Measurements from ENCODE around the gene WDR75. TPM values are rescaled to one million over a fixed set of nuclear protein-coding genes. Genes with fewer than 3 reads are reported as not detected.

Gene WDR75
- total RNA-seq, 3 donors from 2014 or later (not counting 1 experiment from before 2014, with no cell fraction given): 31.4 to 38.5 (median 32.3) TPM

GRCh38 chr2:189465076-189465475 lies 23.8 kb downstream of the WDR75 start:
- 73% methylated on average over 1 of the region's 1 CpG for WGBS (ENCODE audit: insufficient coverage)
- no peak overlapping the region for H3K4me3 Mint-ChIP-seq
- no peak for DNase-seq
- H3K27ac ChIP-seq (ENCODE audit: low read length): no peak overlapping the region
- no peak overlapping the region for H3K27ac Mint-ChIP-seq
- H3K36me3 ChIP-seq (ENCODE audit: control insufficient read depth, insufficient read depth, low read length): peaks cover 96% of the 10 kb centered on the region
- no peak overlapping the region for H3K4me3 ChIP-seq (ENCODE audit: low read length)
- ATAC-seq: no peak
- no peaks in the 10 kb centered on the region for H3K9me3 ChIP-seq (ENCODE audit: control insufficient read depth, insufficient read depth, low read length)
- no peaks in the 10 kb centered on the region for H3K4me1 ChIP-seq (ENCODE audit: control insufficient read depth, insufficient read depth, low read length)
- no peaks in the 10 kb centered on the region for H3K9me3 Mint-ChIP-seq
- intact Hi-C loops (cut with micrococcal nuclease): no loop called here
- H3K36me3 Mint-ChIP-seq: peaks cover 56% of the 10 kb centered on the region
- H3K27me3 Mint-ChIP-seq (ENCODE audit: low read depth in 2 of 2): no peaks in the 10 kb centered on the region
- H3K4me1 Mint-ChIP-seq: no peaks in the 10 kb centered on the region
- TF ChIP-seq CTCF (IDR thresholded peaks at IDR 0.05): no peak
- no peaks in the 10 kb centered on the region for H3K27me3 ChIP-seq (ENCODE audit: control insufficient read depth, insufficient read depth, low read length)

- no peak overlapping the region for H3K27ac Mint-ChIP-seq
- no peaks in the 10 kb centered on the region for H3K27me3 ChIP-seq (ENCODE audit: control insufficient read depth, insufficient read depth, low read length)
- 94% methylated on average over 3 of the region's 3 CpGs for WGBS (ENCODE audit: insufficient coverage)
- no peak overlapping the region for H3K4me3 Mint-ChIP-seq
- H3K36me3 Mint-ChIP-seq: peaks cover 59% of the 10 kb centered on the region
- no peak overlapping the region for H3K27ac ChIP-seq (ENCODE audit: low read length)
- H3K9me3 Mint-ChIP-seq: no peaks in the 10 kb centered on the region
- no peak for DNase-seq
- TF ChIP-seq CTCF (IDR thresholded peaks at IDR 0.05): no peak
- intact Hi-C loops (cut with micrococcal nuclease): no loop called here
- no peaks in the 10 kb centered on the region for H3K9me3 ChIP-seq (ENCODE audit: control insufficient read depth, insufficient read depth, low read length)
- no peaks in the 10 kb centered on the region for H3K4me1 Mint-ChIP-seq
- ATAC-seq: no peak
- no peak overlapping the region for H3K4me3 ChIP-seq (ENCODE audit: low read length)
- H3K4me1 ChIP-seq (ENCODE audit: control insufficient read depth, insufficient read depth, low read length): no peaks in the 10 kb centered on the region
- H3K27me3 Mint-ChIP-seq (ENCODE audit: low read depth in 2 of 2): no peaks in the 10 kb centered on the region
- peaks cover 95% of the 10 kb centered on the region for H3K36me3 ChIP-seq (ENCODE audit: control insufficient read depth, insufficient read depth, low read length)
Measured at GRCh38 chr2:189465478-189465877, 24.2 kb downstream of the WDR75 start.

DNA sequence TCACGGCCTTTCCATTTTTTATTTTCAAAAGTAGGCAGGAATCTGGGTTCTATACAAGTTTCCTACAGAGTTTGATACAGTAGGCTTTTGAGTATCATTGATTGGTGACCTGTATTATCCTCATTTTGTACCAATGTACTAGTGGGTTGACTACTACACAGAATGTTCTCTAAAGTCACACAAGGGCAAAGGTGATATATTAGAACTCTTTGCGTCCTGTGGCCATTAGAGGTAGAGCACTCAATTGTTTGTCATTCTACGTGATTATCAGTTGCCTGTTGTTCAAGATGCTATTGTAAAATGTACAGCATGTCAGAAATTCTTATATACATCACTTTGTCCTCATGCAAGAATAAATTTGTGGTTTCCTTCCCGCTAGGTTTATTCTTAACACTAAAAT lies 24.8 kb downstream of the WDR75 start:
- H3K36me3 Mint-ChIP-seq: peaks cover 65% of the 10 kb centered on the region
- ATAC-seq: no peak
- H3K27ac ChIP-seq (ENCODE audit: low read length): no peak overlapping the region
- no peaks in the 10 kb centered on the region for H3K9me3 ChIP-seq (ENCODE audit: control insufficient read depth, insufficient read depth, low read length)
- no peak overlapping the region for H3K27ac Mint-ChIP-seq
- H3K4me1 Mint-ChIP-seq: no peaks in the 10 kb centered on the region
- no peak overlapping the region for H3K4me3 ChIP-seq (ENCODE audit: low read length)
- H3K36me3 ChIP-seq (ENCODE audit: control insufficient read depth, insufficient read depth, low read length): peaks cover 95% of the 10 kb centered on the region
- intact Hi-C loops (cut with micrococcal nuclease): no loop called here
- H3K9me3 Mint-ChIP-seq: no peaks in the 10 kb centered on the region
- WGBS (ENCODE audit: insufficient coverage): 98% methylated on average over 4 of the region's 4 CpGs
- H3K4me3 Mint-ChIP-seq: no peak overlapping the region
- H3K27me3 Mint-ChIP-seq (ENCODE audit: low read depth in 2 of 2): no peaks in the 10 kb centered on the region
- no peak for TF ChIP-seq CTCF (IDR thresholded peaks at IDR 0.05)
- no peaks in the 10 kb centered on the region for H3K4me1 ChIP-seq (ENCODE audit: control insufficient read depth, insufficient read depth, low read length)
- H3K27me3 ChIP-seq (ENCODE audit: control insufficient read depth, insufficient read depth, low read length): no peaks in the 10 kb centered on the region
- DNase-seq: no peak

- Mint-ChIP-seq H3K36me3 (peaks cover 65% of the 10 kb centered on the region), H3K9me3 (no peaks in the 10 kb centered on the region), H3K27ac (no peak overlapping the region), H3K4me1 (no peaks in the 10 kb centered on the region), H3K4me3 (no peak overlapping the region), H3K27me3 (ENCODE audit: low read depth in 2 of 2) (no peaks in the 10 kb centered on the region)
- no peaks in the 10 kb centered on the region for H3K9me3 ChIP-seq (ENCODE audit: control insufficient read depth, insufficient read depth, low read length)
- no peak overlapping the region for H3K27ac ChIP-seq (ENCODE audit: low read length)
- H3K27me3 ChIP-seq (ENCODE audit: control insufficient read depth, insufficient read depth, low read length): no peaks in the 10 kb centered on the region
- no peak for ATAC-seq
- H3K4me1 ChIP-seq (ENCODE audit: control insufficient read depth, insufficient read depth, low read length): no peaks in the 10 kb centered on the region
- H3K36me3 ChIP-seq (ENCODE audit: control insufficient read depth, insufficient read depth, low read length): peaks cover 97% of the 10 kb centered on the region
- no peak overlapping the region for H3K4me3 ChIP-seq (ENCODE audit: low read length)
- intact Hi-C loops (cut with micrococcal nuclease): no loop called here
- TF ChIP-seq CTCF (IDR thresholded peaks at IDR 0.05): no peak
- peak in 1 of 2 donors; percentile 40 for DNase-seq
Measured at GRCh38 chr2:189466656-189467055, 25.4 kb downstream of the WDR75 start.
